HG03439 (cell line): ENCODE results near the gene ULK1.

Experiments
- ATAC-seq: cut with Tn5 transposase; IDR thresholded peaks from one replicate; pipeline ENCODE4 v1.9.1; 2021; ENCODE audit warnings: mild to moderate bottlenecking, moderate library complexity; ENCODE audit not compliant: unreplicated experiment

ULK1 gene

DNA sequence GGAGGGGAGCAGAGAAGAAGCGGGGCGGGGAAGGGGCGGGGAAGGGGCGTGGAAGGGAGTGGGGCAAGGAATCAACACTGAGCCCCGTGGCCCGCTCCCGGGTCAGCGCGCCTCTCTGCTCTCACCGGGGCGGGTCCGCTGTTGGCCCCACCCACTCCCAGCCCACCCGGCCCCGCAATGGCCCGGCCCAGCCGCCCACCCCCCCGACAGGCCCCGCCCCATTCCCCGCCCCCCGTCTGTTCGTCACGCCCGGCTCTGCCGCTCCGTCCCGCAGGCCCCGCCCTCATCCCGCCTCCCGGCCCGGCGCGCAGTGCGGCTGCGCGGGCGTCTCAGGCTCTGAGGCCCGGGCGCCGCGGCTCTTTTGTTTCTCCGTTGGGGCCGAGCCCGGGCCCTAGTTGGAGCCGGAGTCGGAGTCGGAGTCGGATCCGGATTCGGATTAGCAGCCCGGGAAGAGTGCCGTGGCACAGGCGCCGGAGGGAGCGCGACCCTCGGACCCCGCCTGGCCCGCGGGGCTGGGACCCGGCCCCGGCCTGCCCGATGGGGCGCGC lies at the start of gene ULK1:
Gene ULK1 (plus strand): TSS at position 310 of the 548 bp plus-strand sequence. CDS start 380 bp downstream, outside the sequence.
- peak; percentile 87 for ATAC-seq

GRCh38 chr12:131844656-131845055 lies 49.8 kb upstream of the ULK1 start:
- no peak for ATAC-seq

DNA sequence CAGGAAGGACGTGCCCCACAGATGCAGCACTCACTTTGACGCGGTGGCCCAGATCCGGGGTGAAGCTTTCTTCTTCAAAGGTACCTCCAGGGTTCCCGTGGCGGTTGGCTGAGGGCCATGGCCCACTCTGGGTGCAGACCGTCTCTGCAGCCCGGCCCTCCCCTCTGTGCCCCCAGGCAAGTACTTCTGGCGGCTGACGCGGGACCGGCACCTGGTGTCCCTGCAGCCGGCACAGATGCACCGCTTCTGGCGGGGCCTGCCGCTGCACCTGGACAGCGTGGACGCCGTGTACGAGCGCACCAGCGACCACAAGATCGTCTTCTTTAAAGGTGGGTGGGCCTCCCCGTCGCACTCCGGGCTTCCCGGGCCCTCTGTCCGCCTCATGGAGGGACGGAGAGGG lies 49.3 kb upstream of the ULK1 start:
- ATAC-seq = no peak

GRCh38 chr12:131847456-131847855 lies 47.0 kb upstream of the ULK1 start:
- ATAC-seq = no peak

DNA sequence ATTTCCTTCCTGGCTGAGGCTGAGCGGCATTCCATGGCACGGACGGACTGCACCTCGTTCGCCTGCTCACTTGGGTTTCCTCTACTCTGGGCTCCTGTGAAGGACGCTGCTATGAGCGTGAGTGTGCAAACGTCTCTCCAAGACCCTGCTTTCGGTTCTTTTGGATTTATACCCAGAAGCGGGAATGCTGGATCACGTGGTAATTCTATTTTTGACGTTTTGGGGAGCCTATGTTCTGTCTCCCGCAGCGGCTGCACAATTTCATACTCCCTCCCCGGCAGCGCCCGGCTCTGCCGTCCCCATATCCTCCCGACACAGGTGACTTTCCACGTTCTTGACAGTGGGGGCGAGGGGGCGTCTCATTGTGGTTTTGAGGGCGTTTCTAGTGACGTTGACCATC lies 45.7 kb upstream of the ULK1 start:
- no peak for ATAC-seq

GRCh38 chr12:131849700-131850553 lies 44.5 kb upstream of the ULK1 start:
- no peak for ATAC-seq

GRCh38 chr12:131850856-131851559 lies 43.4 kb upstream of the ULK1 start:
- no peak for ATAC-seq

DNA sequence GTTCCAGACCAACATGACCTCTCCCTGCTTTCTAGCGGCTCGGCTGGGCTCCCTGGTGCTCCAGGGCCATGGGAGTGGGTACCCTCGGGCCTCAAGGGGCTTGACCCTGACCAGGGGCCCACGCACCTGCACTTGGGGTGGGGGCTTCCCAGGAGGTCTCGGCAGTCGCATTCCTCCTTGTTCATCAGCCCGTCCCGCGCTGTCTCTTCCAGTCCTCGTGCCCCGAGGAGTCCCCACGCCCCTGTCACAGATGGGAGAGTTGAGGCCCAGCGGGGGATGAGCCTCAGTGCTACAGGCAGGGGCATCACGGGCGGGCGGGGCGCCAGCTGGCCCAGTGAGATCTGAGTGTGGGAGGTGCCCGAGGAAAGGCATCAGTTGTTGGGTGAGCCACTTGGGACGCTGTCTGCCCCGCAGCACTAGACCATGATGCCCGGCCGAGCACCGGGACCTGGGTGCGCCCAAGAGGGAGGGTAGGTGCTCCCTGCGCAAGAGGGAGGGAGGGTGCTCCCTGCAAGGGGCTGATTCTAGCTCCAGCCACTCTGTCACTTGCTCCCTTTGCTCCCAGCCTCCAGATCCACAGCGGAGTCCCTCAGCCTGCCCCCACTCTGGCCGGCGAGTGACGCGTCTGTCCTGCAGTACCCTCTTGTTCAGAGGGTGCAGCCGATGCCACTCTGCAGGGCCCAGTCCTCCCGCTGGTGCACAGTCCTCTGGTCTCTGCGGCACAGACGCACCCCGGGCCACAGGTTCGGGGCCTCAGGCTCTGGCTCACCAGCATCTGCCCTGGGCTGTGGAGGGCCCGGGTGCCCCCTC lies 42.5 kb upstream of the ULK1 start:
- ATAC-seq = no peak

- no peak for ATAC-seq
Measured at GRCh38 chr12:131852551-131853299, 41.7 kb upstream of the ULK1 start.

- no peak for ATAC-seq
Measured at GRCh38 chr12:131853832-131854797, 40.3 kb upstream of the ULK1 start.

DNA sequence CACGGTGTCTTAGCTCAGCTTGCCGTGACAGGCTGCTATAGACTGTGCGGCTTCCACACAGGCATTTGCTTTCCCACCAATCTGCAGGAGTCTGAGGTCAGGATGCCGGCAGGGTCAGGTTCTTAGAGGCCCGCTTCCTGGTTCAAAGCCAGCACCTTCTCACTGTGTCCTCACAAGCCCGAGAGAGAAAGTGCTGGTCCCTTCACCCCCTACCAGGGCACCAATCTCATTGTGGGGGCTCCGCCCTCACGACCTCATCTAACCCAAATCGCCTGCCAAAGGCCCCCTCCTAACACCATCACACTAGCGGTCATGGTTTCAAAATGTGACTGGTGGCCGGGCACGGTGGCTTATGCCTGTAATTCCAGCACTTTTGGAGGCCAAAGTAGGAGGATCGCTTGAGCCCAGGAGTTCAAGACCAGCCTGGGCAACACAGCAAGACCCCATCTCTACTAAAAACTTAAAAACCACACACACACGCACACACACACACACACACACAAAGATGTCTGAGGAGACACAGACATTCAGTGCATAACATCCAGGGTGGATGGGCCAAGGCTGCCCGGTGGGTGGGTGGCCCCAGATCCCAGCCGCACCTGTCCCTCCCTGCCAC lies 39.5 kb upstream of the ULK1 start:
- ATAC-seq = no peak

- no peak for ATAC-seq
Measured at GRCh38 chr12:131855521-131856142, 38.8 kb upstream of the ULK1 start.

DNA sequence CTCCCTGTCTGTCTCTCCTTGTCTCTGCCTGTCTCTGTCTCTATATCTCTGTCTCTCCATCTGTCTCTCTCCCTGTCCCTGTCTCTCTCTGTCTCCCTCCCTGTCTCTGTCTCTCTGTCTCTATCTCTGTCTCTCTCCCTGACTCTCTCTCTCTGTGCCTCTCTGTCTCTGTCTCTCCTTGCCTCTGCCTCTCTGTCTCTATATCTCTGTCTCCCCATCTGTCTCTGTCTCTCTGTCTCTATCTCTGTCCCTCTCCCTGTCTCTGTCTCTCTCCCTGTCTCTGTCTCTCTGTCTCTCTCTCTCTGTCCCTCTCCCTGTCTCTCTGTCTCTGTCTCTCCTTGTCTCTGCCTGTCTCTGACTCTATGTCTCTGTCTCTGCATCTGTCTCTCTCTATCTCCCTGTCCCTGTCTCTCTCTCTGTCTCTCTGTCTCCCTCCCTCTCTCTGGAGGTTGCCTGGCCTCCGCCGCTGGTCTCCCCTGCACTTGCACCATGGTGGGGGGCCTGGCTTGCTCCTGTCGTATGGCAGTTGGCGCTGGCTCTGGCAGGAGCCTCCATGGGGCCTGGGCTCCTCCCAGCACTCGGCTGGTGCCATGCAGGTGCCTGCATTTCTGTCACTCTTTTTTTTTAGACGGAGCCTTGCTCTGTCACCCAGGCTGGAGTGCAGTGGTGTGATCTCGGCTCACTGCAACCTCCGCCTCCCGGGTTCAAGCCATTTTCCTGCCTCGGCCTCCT lies 37.9 kb upstream of the ULK1 start:
- no peak for ATAC-seq

- ATAC-seq = no peak
Measured at GRCh38 chr12:131857908-131858850, 36.2 kb upstream of the ULK1 start.

DNA sequence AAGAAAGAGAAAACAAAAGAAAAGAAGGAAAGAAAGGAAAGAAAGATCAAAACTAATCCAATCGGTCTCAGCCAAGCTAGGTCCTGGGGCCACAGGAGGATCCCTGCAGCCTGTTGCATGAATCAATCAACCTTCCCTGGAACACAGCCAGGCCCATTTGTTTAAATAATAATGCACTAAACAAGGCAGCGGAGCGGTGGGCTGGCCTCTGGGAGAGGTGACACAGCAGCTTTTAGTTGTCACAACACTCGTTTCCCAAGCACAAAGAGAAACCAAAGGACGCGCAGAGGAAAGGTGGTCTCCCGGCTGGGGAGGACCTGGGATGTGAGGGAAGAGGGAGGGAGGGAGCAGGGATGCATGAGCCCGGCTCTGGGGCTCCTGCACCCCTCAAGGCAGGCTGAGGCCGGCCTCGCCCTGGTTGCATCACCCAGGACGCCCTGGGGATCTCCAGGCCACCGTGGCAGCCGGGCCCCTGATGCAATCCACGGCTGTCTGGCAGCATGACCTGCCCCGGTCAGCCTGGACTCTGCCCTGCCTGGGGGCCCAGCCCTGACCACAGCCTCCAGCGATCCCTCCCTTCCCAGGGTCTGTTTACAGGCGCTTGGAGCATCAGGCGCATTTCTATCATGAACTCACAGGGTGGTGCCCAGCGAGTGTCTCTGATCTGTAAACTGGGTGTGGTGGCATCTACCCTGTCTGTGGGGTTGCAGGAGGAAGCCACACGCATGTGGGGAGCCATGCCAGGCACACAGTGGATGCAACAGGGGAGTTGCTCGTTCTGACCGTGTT lies 33.8 kb upstream of the ULK1 start:
- ATAC-seq = no peak
